Measurements from ENCODE around the gene PPP1R1C. TPM values are rescaled to one million over a fixed set of nuclear protein-coding genes. Genes with fewer than 3 reads are reported as not detected.

Gene PPP1R1C
- total RNA-seq, 4 donors from 2014 or later = 1.1 to 27.4 TPM; not detected in 2

GRCh38 chr2:182088681-182089320, 103.1 kb downstream of the PPP1R1C start:
- Histone ChIP-seq H3K27me3 (no peaks in the 10 kb centered on the region), H3K36me3 (no peaks in the 10 kb centered on the region), H3K9me3 (no peaks in the 10 kb centered on the region), H3K4me3 (no peak overlapping the region), H3K27ac (no peak overlapping the region), H3K4me1 (no peaks in the 10 kb centered on the region)
- intact Hi-C loops (cut with DNase I; ENCODE audit: low total_unique reads) = no loop called here
- DNase-seq = no peak
- no peak for TF ChIP-seq POLR2A (IDR thresholded peaks at IDR 0.05)
- TF ChIP-seq CTCF (IDR thresholded peaks at IDR 0.05) = no peak

- no peaks in the 10 kb centered on the region for H3K4me1 ChIP-seq
- H3K27ac ChIP-seq = no peak overlapping the region
- DNase-seq = no peak
- no peaks in the 10 kb centered on the region for H3K36me3 ChIP-seq
- TF ChIP-seq POLR2A (IDR thresholded peaks at IDR 0.05) (no peak), CTCF (IDR thresholded peaks at IDR 0.05) (no peak)
- no peaks in the 10 kb centered on the region for H3K9me3 ChIP-seq
- intact Hi-C loops (cut with DNase I; ENCODE audit: low total_unique reads) = no loop called here
- H3K27me3 ChIP-seq = no peaks in the 10 kb centered on the region
- H3K4me3 ChIP-seq = no peak overlapping the region
These were observed 104.8 kb downstream of the PPP1R1C start for GRCh38 chr2:182090486-182090885.

GRCh38 chr2:182097571-182098164, 112.0 kb downstream of the PPP1R1C start:
- intact Hi-C loops (cut with DNase I; ENCODE audit: low total_unique reads) = no loop called here
- TF ChIP-seq CTCF (IDR thresholded peaks at IDR 0.05) (no peak), POLR2A (IDR thresholded peaks at IDR 0.05) (no peak)
- Histone ChIP-seq H3K27ac (no peak overlapping the region), H3K4me3 (no peak overlapping the region), H3K27me3 (no peaks in the 10 kb centered on the region), H3K36me3 (no peaks in the 10 kb centered on the region), H3K9me3 (no peaks in the 10 kb centered on the region), H3K4me1 (no peaks in the 10 kb centered on the region)
- DNase-seq = no peak

- Histone ChIP-seq H3K4me1 (no peaks in the 10 kb centered on the region), H3K4me3 (no peak overlapping the region), H3K27ac (no peak overlapping the region), H3K9me3 (no peaks in the 10 kb centered on the region), H3K27me3 (no peaks in the 10 kb centered on the region), H3K36me3 (no peaks in the 10 kb centered on the region)
- DNase-seq = no peak
- TF ChIP-seq POLR2A (IDR thresholded peaks at IDR 0.05) (no peak), CTCF (IDR thresholded peaks at IDR 0.05) (no peak)
- intact Hi-C loops (cut with DNase I; ENCODE audit: low total_unique reads) = no loop called here
These were observed 113.0 kb downstream of the PPP1R1C start for GRCh38 chr2:182098648-182099047.

GRCh38 chr2:182101263-182101662, 115.6 kb downstream of the PPP1R1C start:
- Histone ChIP-seq H3K4me3 (no peak overlapping the region), H3K9me3 (no peaks in the 10 kb centered on the region), H3K27ac (no peak overlapping the region), H3K36me3 (no peaks in the 10 kb centered on the region), H3K4me1 (no peaks in the 10 kb centered on the region), H3K27me3 (no peaks in the 10 kb centered on the region)
- intact Hi-C loops (cut with DNase I; ENCODE audit: low total_unique reads) = no loop called here
- TF ChIP-seq CTCF (IDR thresholded peaks at IDR 0.05) = no peak
- DNase-seq = no peak

Measured in uterus (tissue), 4 donors.